GM08714 (cell line): ENCODE measurements around the gene NKX2-8.
"Not testable (repeated sequence)": the region's sequence is repeated elsewhere in the genome, so short reads cannot be mapped to it uniquely, and the experiment has no call there.

Experiments
- H3K4me3 ChIP-seq: fragments of 200-500 bp; sonication (Bioruptor generic); 2 replicates; pipeline ENCODE4 v1.5.1; 2014; ENCODE audit warnings: mild to moderate bottlenecking, low read length, inconsistent platforms
- ZNF274 ChIP-seq: IDR thresholded peaks from 2 replicates; pipeline ENCODE4 v1.6.1; 2012; ENCODE audit warnings: mild to moderate bottlenecking, low read depth, low read length

NKX2-8 gene

GRCh38 chr14:36553656-36554260 is 28.7 kb downstream of the NKX2-8 start:
- no peak for TF ChIP-seq ZNF274
- no peak overlapping the region for H3K4me3 ChIP-seq

- H3K4me3 ChIP-seq: no peak overlapping the region
- TF ChIP-seq ZNF274: no peak
Observed at GRCh38 chr14:36550899-36551298, 31.5 kb downstream of the NKX2-8 start.

GRCh38 chr14:36544280-36544679 is 38.1 kb downstream of the NKX2-8 start:
- not testable (repeated sequence) for H3K4me3 ChIP-seq

GRCh38 chr14:36538051-36538450 is 44.4 kb downstream of the NKX2-8 start:
- no peak for TF ChIP-seq ZNF274
- no peak overlapping the region for H3K4me3 ChIP-seq
